HG02973 (cell line): Measurements from ENCODE around the gene COQ8B.
"Not testable (repeated sequence)": the region's sequence is repeated elsewhere in the genome, so short reads cannot be mapped to it uniquely, and the experiment has no call there.

Source experiments
- ATAC-seq: cut with Tn5 transposase; IDR thresholded peaks from one replicate; pipeline ENCODE4 v1.9.1; 2021; ENCODE audit warnings: moderate library complexity; ENCODE audit not compliant: unreplicated experiment

The COQ8B gene

DNA sequence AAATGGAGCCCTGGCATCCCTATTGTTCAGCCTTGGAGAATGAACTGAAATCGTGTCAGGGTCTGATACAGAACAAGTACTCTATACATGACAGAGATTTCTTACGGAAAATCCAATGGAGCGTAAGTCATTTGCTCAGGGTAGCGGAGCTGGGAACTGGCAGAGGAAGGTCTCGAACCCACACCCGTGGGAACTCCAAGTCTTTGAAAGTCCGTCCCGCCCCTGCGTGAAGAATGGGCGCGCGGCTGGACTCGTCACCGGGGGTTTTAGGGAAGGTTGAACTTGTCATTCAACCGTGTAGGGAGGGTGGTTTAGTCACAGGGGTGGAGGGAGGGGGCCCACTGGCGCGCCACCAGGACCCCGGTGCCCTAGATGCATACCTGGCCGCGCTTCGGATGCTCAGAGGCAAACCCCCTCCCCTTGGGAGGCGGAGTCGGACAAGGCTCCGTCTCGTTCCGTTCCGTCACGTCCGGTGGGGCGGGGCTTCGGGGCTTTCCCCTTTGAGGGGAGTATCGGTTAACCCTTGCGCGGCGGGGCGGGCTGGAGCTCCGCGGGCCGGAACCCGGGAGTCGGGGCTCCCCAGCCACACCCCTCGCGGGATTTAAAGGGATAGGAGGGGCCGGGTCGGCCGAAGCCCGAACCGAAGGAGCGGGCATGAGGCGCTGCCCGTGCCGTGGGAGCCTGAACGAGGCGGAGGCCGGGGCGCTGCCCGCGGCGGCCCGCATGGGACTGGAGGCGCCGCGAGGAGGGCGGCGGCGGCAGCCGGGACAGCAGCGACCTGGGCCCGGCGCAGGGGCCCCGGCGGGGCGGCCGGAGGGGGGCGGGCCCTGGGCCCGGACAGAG is at the start of gene COQ8B, which contains the start of gene ITPKC:
Gene COQ8B, minus strand, starts transcription at position 405 of the 843 bp plus-strand sequence. CDS start 2,254 bp downstream, outside the sequence.
Gene ITPKC, plus strand, starts transcription at position 631 of the 843 bp plus-strand sequence. Its CDS starts 24 bp downstream, at position 655.
- peak; percentile 62 for ATAC-seq

DNA sequence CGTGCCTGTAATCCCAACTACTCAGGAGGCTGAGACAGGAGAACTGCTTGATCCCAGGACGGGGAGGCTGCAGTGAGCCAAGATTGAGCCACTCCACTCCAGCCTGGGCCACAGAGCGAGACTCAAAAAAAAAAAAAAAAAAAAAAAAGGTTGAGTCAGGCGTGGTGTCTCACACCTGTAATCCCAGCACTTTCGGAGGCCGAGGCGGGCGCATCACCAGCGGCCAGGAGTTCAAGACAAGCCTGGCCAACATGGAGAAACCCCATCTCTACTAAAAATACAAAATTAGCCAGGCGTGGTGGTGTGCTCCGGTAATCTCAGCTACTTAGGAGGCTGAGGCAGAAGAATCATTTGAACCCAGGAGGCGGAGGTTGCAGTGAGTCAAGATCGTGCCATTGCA is 49.7 kb upstream of the COQ8B start:
- not testable (repeated sequence) for ATAC-seq

DNA sequence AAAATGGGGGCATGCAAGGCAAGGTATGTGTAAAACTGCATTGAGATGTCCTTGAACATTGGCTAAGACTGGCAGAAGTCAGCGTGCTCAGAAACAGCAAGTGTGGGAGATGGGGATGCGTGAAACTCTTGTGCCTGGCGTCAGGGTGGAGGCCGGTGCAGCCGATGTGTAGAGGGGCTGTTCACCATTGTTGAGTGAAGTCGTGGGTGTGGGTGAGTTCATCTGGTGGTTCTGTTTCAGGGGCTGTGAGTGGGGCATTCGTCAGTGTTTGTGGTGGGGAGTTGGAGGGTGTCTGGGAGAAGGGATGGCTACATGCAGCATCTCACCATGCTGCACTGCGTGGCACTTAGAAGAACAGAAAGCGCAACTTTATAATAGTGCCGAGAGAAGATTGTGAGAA is 47.3 kb upstream of the COQ8B start:
- no peak for ATAC-seq

DNA sequence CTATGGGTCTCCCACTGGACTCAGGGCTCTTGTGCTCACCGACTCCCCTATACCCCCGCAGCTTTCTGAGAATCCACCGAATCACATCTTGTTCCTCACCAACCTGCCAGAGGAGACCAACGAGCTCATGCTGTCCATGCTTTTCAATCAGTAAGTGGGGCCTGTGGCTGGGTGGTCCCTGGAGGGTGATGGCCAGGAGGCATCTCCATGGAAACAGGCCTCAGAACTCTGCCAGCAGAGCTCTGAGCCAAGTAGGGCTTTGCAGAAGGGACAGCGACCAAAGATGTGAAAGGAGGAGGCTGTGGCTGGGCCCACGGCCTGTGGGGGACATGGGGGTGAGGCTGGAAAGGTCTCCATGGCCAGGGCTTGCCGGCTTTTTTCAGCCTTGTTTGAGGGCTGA is 46.8 kb upstream of the COQ8B start:
- ATAC-seq = no peak

DNA sequence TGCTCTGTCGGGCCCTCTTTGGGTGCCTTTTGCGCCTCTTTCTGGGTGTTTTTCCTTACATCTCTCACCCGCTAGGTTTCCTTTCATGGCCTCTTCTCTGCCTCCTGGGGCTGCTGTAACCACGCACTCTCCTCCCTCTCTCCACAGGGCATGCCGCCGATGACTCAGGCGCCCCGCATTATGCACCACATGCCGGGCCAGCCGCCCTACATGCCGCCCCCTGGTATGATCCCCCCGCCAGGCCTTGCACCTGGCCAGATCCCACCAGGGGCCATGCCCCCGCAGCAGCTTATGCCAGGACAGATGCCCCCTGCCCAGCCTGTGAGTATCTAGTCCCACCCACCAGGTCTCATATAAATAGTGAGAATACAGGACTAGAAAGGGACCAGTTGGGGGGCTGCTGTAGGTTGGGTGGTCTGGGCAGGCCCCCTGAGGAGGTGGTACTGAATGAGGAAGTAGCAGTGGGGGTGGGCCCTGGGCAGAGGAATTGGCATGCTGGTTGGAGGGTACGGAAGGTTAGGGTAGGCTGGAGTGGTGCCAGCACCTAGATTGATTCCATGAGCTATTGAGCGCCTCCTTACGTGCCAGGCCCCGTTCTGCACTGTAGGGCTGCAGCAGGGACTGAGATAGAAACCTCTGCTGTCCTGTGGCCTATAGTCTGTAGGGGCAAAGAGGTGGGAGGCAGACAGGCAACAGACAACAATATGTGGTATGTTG is 46.2 kb upstream of the COQ8B start:
- no peak for ATAC-seq

DNA sequence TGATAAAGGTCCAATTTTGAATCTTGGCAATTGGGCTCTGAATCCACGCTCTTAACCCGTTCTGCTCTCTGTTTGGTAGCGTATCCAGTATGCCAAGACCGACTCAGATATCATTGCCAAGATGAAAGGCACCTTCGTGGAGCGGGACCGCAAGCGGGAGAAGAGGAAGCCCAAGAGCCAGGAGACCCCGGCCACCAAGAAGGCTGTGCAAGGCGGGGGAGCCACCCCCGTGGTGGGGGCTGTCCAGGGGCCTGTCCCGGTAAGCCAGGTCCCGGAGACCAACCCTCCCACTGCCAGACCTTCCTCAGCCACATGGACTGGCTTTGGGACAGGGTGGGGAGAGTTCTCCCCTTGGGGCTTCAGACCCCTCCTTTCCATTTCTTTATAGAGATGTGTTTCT is 42.7 kb upstream of the COQ8B start:
- no peak for ATAC-seq

DNA sequence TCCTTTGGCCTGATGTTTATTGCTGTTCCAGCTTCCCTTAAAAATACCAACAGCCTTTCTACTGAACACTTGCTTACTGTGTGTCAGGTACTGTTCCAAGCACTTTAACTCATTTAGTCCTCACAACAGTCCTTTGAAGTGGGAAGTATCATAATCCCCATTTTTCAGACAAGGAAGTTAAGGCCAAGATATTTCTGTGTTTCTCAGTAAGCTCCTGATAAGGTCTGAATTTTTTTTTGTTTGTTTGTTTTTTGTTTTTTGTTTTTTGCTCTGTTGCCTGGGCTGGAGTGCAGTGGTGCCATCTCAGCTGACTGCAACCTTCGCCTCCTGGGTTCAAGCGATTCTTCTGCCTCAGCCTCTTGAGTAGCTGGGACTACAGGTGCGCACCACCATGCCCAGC is 41.8 kb upstream of the COQ8B start:
- ATAC-seq = no peak

DNA sequence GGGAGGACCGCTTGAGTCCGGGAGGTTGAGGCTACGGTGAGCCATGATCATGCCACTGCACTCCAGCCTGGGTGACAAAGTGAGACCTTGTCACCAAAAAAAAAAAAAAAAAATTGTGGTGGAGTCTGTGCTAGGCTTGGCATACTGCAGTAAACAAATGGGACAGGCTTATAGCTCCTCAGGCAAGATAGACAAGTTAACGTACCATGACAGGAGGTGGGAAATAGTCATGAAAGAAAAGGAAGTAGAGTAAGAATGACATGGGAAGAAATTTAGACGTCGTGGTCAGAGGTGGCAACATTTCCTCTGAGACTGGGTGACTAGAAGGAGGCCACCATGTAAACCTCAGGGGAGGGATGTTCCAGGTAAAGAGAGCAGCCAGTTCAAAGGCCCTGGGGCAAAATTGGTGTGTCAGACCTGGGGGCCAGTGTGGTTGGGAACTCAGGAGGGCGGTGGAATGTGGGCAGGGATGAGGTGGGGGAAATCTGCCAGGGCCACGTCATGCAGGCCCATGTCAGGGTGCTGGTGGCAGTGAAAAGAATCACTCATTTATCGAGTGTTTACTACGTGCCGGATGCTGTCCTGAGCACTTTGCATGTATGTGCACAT is 39.9 kb upstream of the COQ8B start:
- no peak for ATAC-seq

DNA sequence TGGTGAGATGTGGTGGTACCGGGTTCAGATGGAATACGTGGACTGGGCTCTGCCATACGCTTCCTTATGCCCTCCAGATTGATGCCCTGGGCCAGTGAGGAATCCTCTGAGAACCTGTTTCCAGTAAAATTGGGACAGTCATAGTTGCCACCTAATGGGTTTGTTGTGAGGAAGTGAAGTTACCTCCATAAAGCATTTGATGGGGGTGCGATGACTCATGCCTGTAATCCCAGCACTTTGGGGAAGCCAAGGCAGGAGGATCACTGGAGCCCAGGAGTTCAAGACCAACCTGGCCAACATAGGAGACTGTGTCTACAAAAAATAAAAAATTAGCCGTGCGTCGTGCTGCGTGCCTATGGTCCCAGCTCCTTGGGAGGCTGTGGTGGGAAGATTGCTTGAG is 39.1 kb upstream of the COQ8B start:
- no peak for ATAC-seq

DNA sequence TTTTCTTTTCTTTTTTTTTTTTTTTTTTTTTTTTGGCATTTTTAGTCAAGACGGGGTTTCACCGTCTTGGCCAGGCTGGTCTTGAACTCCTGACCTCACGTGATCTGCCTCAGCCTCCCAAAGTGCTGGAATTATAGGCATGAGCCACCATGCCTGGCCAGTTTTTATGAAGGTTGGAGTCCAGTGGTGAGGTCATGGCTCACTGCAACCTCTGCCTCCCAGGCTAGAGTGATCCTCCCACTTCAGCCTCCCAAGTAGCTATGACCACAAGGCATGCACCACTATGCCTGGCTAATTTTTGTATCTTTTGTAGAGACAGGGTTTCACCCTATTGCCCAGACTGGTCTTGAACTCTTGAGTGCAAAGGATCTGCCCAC is 38.5 kb upstream of the COQ8B start:
- ATAC-seq = no peak

DNA sequence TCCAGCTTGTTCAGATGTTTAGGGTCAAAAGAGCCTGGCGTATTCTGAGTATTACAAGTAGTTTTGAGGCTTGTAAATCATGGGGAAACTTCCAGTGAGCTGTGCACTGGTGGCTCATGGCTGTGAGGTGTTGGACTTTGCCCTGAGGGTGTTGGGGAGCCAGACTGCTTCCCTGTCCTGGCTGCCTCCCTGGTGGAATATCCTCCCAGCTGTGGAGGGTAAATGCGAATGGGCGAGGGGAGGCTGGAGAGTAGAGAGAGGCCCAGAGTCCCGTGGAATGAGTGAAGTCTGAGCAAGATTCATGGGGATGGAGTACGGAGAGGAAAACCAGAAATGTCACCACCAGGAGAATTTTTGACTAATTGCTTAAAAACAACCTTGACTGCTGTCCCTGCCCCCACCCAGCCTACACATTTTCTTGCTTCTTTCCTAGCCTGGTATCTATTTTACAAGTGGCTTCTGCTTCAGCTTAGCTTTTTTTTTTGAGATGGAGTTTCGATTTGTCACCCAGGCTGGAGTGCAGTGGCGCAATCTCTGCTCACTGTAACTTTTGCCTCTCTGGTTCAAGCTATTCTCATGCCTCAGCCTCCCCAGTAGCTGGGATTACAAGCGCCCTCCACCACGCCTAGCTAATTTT is 38.0 kb upstream of the COQ8B start:
- no peak for ATAC-seq

DNA sequence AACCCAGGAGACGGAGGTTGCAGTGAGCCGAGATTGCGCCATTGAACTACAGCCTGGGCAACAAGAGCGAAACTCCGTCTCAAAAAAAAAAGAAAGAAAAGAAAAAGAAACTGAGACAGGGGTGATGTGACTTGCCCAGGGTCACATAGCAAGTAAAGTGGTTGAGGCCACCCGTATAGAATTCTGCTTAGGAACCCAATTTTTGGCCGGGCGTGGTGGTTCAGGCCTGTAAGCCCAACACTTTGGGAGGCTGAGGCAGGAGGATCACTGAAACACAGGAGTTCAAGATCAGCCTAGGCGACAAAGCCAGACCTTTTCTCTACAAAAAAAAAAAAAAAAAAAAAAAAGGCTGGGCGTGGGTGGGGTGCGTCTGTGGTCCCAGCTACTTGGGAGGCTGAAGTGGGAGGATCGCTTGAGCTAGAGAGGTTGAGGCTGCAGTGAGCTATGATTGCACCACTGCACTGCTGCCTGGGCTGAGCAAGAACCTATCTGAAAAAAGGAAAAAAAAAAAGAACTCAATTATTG is 35.6 kb upstream of the COQ8B start:
- ATAC-seq = no peak

DNA sequence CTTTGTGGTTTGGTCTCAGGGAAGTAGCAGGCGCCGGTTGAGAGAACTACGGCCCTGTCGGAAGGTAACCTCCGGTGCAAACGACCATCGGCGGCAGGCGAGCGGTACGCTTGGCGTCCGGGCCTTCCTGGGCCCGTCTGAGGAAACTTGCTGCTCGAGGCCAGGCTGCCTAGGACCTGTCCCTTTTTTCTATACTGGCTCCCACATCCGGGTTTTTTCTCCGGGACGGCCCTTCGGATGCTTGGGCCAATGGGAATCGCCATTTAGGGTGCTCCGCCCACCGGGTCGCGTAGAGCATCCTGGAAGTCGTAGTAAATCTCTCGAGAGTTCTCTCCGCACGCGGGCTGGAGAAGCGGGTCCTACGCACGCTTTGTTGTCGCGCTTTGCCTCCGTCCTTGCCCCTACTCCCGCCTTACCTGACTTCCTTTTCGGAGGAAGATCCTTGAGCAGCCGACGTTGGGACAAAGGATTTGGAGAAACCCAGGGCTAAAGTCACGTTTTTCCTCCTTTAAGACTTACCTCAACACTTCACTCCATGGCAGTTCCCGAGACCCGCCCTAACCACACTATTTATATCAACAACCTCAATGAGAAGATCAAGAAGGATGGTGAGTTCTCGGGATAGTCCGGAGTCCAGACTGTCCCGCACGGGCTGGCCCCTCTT is 34.3 kb upstream of the COQ8B start, which contains the start of gene SNRPA:
Gene SNRPA, plus strand, starts transcription at position 330 of the 664 bp plus-strand sequence. Its CDS starts 206 bp downstream, at position 536.
- ATAC-seq = peak; percentile 56

DNA sequence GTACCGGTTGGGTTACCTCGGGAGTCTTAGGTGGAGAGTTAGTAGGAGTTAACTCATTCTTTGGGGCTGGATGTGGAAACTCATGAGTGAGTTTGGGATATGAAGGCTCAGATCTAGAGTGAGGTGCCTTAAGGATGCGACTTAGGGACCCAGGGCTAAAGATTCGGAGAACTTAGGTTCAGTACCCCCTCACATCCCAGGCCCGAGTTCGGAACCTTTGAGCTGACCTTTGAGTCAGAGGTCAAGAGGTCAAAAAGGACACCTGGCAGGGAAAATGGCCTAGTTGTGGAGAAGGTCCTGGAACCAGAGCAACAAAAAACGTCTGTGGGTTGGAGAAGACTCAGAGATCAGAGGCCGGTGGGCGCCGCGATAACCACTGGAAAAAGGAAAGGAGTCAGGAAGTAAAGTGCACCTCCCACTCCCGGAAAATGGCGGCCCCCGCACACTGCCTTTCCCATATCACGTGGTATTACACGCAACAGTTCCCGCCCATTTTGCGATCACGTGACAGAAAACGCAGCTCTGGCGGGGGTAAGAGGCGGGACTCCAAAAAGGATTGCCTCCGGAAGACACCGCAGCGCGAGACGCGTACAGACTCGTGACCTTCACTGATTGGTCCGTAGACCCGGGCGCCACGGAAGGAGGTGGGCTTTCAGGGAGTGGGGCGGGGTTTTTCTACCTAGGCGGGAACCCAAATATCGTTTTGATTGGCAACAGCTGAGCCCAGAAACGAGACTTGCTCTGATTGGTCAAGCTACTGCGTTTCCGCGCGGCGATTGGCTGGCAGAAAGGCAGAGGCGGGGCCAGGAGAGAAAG is 33.6 kb upstream of the COQ8B start, which contains the start of gene ACTMAP:
Gene ACTMAP, minus strand, starts transcription at position 420 of the 816 bp plus-strand sequence. CDS start 674 bp downstream, outside the sequence.
- ATAC-seq = peak; percentile 70

DNA sequence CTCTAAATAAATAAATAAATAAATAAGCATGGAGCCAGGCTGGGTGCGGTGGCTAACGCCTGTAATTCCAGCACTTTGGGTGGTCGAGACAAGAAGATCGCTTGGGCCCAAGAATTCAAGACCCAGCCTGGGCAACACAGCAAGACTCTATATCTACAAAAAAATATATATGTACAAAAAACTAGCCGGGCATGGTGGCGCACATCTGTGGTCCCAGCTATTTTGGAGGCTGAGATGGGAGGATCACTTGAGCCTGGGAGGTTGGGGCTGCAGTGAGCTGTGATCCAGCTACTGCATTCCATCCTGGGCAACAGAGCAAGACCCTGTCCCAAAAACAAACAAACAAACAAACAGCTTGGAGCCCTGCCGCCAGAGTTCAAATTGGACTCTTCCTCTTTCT is 30.9 kb upstream of the COQ8B start:
- no peak for ATAC-seq

DNA sequence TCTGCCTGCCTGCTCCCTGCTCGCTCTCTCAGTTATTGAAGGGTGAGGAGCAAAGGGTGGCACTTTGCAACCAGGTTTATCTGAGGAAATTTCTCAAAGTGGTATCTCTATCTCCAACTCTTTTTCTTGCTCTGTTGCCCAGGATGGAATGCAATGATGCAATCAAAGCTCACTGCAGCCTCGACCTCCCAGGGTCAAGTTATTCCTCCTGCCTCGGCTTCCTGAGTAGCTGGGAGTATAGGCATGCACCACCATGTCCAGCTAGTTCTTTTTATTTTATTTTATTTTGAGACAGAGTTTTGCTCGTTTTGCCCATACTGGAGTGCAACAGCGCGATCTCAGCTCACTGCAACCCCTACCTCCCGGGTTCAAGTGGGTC is 28.7 kb upstream of the COQ8B start:
- no peak for ATAC-seq

DNA sequence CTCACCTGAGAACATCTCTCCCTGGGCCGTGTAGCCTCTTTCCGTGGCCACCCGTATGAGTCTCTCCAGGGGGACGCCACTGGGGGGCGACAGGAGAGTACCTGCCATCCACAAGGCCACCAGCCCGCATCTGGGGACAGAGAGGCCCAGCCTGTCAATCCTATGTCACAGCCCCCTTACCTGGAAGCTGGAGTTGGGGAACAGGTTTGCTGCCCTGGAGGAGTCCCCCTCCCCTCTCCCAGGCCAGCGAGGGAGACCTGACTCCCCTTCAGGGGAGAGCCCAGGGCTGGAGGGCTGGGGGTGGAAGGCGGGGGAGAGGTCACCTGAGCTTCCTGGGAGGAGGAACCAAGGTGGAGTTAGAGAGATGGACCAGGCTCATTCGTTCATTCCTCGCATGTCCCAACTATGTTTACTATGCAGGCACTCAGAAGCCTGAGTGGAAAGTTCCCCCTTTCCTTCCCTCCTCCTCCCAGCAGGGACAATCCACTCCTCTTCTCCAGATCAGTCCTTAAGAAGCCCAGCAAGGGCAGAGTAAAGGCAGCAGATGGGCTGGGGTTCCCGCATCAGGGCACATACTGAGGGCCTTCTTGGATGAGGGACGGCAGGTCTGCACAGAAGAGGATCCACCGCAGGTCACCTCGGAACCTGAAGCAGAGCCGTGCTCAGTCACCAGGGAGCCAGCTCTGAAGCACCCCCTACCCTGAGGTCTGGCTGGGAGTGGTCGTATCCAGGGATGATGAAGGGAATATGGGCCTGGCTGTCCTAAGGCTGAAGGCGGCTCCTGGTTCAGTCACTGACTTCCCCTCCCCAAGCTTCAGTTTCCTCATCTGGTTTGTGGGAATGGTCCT is 28.1 kb upstream of the COQ8B start:
- ATAC-seq = no peak

DNA sequence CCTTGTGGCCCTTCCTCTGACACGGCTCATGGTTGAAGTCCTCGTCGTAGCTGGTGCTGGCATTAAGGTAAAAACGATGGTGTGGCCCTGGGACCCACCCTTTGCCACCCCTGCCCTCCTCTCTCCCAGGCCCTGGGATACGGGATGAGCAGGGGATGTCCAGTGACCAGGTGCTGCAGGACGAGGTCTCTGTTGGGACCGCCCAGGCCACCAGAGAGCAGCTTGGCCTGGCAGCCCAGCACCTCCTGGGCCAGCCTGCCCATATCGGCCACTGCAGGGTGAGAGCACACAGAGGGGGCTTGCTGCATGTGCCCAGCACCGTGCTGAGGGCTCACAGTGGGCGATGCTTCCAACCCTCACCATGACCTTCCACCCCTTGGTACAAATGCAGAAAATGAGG is 27.2 kb upstream of the COQ8B start:
- ATAC-seq = no peak

DNA sequence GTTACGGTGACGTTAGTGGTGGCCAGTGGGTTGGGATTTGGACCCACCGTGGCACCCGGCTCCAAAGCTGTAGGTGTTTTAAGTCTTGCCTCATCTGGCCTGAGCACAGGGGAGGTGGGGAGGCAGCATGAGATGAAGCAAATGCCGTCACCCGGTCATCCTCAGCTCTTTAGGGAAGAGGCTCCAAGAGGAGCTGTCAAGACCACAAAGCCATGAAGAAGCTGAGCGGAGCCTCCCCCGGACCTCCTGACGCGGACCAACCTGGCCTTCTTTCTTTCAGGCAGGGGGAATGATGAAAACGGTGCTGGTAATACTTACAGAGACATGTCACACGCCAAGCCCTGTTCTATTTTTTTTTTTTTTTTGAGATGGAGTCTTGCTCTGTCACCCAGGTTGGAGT is 26.2 kb upstream of the COQ8B start:
- no peak for ATAC-seq
